GM21737 (cell line): ENCODE measurements around the gene FAT1.
"Not testable (repeated sequence)": the region's sequence is repeated elsewhere in the genome, so short reads cannot be mapped to it uniquely, and the experiment has no call there.

ENCODE experiments used
- ATAC-seq: cut with Tn5 transposase; IDR thresholded peaks from one replicate; pipeline ENCODE4 v1.9.1; 2021; ENCODE audit warnings: mild to moderate bottlenecking, moderate library complexity; ENCODE audit not compliant: unreplicated experiment

The FAT1 gene

DNA sequence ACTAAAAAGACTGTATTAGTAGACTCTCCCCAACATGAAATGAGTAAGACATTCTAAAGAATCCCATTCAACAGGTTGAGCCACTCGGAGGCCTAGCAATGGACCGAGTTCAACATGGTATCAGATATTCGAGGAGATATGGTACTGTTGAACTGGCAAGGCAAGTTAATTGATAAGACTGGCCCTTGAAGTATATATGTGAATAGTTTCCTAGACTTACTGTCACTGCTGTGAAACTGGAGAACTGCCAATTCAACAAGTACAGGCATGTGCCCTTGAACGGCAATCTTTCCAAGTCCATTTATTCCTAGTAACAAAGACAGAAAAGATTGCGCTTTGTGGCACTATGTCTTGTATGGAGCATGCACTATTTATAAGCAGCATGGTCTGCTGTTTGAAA lies 24.4 kb downstream of the FAT1 start:
- no peak for ATAC-seq

DNA sequence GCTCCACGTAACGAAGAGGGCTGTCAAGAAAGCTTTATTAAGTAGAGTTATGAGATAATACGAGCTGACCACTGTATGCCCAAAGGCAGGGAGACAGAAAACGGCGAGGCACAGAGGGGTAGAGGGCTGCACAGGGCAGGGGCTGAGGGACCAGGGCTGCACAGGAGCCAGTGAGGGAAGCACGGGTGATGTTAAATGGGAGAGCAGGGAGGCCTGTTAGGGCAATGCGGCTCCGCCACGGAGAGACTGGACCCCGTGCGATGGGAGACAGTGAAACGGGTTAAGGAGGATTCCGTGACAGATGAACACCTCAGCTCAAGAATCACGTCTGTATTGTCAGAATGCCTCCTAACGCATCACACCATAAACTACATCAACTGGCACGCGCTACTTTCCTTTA lies 25.1 kb downstream of the FAT1 start:
- no peak for ATAC-seq

DNA sequence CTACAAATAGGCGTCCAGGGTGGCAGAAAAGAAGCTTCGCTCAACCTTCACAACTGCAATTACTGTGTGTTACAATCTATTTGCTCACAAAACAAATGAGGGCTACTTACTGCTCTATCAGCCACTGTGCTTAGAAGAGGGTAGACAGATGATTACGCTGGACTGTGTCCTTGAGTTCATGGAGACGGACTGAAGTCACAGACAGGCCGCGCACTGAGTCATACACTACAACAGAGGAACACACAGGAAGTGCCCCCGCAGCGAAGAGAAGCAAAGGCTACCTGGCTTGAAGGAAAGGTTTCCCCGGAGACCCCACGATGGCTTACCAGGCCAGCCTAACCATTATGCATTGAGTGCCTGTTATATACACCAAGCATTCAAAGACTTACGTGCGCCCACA lies 25.6 kb downstream of the FAT1 start:
- ATAC-seq: no peak

DNA sequence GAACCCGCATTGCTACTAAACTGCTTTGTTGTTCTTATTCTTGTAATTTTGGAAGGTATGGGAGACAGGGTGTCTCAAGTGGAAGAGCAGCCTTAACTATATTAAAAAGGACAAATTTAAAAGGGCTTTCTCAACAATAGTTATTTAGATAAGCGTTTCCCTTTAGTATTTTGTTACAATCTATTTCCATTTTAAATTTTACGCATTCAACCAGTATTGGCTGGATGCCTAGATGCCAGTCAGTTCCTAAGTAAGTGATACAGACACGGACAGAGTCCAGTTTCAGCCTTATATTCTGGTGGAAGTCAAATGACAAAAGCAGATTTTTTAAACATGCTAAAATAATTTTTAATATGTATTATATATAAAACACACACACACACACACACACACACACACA lies 28.3 kb downstream of the FAT1 start:
- ATAC-seq: no peak

DNA sequence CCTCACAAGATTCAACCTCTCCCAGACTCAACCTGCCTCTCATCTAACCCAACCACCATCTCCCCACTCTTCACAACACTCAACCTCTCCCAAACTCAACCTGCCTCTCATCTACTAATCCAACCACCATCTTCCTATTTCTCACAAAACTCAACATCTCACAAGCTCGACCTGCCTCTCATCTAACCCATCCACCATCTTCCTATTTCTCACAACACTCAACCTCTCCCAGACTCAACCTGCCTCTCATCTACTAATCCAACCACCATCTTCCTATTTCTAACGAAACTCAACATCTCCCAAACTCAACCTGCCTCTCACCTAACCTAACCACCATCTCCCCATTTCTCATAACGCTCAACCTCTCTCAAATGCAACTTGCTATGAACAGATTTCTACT lies 29.8 kb downstream of the FAT1 start:
- ATAC-seq: no peak

DNA sequence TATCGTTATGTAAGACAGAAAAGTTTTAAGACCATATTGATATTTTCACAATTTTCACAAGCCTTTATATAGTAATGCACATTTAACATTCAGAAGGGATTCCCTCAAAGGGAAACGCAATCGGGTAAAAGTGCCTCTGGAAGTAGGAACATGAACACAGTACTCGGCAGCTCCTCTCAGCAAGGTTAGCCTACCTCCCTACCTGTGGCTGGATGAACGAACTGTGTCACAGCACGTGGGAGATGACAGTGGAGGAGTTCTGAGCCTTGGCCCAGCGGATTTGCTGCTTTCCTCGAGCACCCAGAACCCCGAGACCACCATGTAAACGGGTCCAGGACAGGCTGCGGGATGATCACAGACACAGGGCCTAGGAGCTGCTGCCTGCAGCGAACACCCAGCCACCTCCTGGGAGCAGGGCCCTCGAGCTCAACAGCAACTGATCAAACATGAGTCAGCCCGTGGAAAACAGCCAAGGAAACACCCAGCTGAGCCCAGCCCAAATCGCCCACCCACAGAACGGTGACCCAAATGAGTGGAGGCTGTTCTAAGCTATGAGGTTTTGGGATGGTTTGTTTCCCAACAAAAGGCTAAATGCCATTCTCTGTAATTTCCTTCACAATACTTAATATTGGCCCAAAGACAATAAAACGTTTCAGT lies 30.4 kb downstream of the FAT1 start:
- ATAC-seq: no peak

DNA sequence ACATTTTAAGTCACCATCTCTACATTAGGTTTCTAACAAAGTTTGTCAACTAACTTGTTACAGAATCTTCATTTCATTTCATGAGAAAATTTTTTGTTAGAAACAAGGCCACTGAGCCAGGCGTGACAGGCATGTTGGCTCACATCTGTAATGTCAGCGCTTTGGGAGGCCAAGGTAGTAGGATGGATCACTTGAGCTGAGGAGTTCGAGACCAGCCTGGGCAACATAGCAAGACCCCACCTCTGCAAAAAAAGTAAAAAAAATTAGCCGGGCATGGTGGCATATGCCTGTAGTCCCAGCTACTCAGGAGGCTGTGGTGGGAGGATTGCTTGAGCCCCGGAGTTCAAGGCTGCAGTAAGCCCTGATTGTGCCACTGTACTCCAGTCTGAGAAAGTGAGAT lies 32.3 kb downstream of the FAT1 start:
- ATAC-seq: no peak

DNA sequence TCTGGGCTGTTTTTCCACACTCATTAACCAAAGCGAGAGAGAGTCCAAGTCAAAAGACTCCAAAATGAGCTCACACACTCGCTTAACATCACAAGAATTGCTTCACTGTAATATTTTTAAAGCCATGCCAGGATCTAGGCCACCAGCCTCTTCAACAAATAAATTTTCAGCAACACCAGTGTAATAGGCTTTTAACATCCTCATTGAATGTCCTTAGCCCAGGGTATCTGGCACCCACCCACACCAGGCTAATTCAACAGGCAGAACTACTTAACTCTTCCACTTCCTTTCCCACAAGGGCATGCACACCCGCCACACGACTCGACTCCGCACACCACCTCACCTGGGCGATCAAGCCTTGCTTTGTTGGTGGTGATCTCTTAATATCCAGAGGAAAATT lies 34.2 kb downstream of the FAT1 start:
- ATAC-seq: no peak

DNA sequence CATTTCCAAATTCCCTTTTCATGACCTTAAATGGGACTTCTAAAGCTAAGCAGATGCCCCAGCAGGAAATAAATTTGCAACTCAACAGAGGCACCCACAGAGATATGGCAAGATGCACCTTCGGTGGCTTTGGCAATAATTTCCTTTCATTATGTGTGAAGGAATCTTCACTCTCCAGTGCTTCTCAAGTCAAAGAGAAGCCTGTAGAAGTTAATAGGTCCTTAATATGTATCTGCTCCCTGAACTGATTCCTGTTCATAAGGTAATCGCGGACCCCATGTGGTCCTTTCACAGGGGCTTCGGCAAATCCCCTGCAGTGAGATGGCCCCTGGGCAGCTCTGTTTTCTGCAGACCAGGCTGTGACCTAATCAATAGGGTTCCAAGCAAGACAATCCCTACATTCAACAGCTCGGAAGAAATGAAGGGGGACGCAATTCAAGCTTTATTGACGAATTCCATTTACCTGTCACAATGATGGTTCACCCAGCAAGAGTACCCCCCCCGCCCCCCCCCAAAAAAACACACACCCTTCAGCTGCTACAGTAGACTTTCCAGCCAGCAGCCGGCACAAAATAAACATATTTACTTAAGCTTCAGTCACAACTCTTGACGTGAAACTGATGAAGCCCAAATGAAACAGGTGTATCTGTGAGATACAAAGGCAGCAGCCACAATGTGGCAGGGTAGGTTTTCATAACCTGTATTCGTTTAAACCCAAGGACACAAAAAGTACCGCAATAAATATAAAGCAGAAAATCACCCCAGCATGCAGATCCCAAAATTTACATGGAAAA lies 35.3 kb downstream of the FAT1 start:
- ATAC-seq: no peak

DNA sequence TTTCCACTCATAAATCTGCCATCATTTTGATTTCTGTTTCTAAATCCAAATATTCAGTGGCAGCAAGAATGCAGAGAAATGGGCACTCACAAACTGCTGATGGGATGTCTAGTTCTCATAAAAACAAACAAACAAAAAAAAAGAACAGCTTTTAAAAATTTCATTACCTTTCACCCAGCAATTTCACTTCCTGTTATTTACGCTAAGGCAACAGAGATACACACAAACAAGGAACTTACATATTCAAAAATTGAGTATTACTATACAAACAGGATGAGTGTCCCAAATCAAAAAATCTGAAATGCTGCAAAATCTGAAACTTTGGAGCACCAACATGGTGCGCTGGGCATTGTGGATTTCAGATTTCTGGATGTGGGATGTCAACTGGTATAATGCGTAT lies 36.4 kb downstream of the FAT1 start:
- no peak for ATAC-seq

DNA sequence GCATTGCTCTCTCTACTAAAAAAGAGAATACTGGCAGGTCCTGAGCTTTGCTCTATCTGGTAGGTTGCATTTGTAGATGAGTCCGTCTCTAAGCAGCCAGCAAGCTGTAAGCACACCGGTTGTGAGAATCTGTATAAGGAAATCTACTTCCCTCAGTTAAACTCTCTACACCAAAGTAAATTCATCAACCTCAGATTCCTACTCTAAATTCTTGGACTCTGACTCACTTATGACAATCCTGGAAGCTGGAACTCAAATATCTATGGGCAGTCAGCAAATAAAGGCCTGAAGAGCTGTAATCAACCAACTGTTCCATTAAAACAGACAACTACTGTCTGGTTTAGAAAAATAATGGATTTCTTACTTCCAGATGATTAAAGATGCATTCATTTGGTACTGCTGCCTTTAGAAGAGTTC lies 37.9 kb downstream of the FAT1 start:
- no peak for ATAC-seq

DNA sequence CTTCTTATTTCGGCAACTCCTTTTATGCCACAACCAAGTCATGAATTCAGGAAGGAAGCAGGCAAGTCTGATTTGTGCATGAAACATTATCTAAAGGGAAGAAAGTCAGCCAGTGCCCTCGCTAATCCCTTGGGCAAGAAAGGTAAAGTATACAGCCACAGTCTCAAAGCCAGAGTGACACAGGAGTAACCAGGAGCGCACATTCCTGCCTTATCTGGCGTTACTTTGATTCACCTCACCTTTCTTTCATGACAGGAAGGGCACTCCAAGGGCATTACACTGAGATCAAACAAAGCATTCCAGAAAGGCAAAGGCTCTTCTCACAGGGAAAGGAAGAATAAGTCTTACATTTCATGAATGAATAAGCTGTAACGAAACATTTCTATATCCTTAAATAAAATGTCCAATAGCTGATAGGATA lies 38.8 kb downstream of the FAT1 start:
- no peak for ATAC-seq

DNA sequence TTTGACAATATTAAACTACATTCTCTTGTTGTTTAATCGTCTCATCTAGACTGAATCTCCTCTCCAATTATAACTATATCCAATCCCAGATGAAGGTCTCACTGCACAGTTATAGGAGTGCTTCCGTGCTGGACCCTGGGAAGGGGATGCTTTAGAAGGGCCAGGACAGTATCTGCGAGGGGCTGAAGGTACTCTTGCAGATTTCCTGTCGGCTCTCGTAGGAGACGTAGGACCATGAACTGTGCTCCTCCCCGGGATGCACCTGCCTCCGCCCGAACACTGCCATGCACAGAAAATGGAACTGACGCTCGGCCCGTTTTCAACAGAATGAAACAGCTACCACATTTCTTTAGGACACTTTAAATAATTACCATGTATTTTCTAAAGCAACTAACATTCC lies 39.4 kb downstream of the FAT1 start:
- ATAC-seq: no peak

DNA sequence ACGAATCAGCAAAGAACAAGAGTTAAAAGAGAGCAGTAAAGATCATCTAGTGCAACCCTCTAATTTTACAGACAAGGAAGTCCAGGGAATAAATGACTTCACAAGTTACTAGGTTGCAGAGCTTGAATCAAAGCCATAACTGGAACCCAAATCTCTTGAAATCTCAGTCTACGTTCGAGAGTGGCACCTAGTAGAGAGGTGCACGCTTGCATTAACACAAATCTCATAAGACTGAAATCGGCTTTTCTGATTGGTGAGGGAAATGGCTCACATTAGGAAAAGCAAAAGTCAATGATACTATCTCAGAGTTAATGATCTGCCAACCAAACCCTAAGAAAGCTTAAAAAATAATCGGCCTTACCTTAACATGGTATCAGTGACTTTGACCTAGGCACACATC lies 43.0 kb downstream of the FAT1 start:
- no peak for ATAC-seq

DNA sequence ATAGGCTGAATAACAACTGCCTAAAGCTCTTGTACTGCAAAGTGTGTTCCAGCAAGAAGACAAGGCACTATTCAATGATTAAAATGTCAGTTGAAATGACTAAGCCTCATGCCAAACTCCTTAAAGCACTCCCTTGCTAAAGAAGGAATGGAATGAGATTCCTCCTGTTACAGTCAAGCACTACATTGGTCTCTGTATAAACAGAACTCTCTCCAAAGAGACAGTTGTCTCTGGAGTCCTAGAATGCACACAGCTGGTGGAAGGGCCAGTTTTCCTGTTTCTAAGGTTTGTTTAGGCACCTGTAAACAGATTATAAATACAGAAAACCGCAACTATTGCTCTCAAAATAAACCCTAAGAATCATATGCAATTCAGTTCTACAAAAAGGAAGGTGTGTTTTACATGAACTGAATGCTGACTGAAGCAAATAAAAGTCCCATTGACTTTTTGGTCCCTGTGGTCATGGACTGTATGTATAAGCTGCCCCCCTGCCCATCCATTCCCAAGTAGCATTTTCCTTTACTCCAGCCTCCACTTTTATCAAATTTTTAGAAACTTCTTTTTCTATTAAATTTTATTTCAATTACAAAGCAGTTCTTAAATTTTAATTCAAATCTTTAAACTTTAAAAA lies 47.0 kb downstream of the FAT1 start:
- ATAC-seq: no peak

DNA sequence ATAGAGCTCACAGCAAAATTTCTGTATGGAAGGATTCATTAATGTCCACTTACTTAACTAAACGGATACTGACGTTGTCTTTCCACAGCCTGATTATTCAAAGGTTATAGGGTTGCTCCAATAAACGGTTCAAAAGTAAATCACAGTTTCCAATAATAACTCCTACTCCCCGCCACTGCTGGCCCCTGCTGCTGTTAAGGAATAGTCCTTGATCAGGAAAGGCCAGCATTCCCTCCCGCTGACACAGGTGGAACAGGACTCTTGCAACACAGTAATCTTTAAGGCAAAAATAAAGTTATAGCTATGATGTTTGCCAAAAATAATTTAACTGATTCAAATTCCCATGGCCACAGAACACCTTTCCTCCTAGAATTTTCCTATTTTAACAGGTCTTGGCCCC lies 53.9 kb downstream of the FAT1 start:
- no peak for ATAC-seq

DNA sequence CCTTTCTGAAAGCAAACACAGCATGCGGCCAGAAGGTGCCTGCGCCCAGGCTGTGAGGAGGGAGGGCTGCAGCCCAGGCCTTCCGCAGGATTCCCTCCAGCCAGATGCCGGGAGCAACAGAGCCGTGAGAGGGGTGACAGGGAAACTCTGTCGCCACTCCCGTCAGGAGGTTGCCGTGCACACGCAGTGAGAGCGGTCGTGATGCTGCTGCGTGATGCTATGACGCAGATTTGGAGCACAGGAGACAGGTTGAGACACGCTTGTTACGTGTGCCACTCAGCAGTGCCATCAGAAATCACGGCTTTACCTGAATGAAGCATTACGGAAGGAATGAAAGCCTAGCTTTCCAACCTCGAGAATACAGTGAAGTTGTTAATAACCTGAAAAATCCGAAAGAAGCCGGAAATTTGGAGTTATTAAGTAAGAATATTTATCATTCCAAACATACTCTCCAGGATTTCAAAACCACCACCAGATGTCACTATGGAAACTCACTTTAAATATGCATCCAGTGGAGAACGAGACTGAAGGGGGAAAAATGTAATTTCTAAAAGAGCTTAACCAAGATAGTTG lies 54.4 kb downstream of the FAT1 start:
- no peak for ATAC-seq

DNA sequence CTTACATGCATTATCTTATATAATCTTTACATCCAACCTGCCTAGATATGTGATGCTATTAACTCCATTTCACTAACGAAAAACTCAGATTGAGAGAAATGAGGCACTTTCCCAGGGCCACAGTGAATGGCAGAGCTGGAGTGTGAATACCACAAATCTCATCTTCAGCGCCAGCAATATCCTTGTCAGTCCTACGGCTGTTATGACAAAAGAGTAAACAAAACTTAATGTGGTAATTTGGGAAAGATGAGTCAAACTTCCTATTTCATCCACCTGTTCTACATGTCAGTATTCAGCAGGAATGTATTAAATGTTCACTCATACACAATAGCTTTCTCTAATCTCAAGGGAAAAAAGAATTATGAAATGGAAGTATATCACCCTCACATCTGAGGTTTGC lies 56.9 kb downstream of the FAT1 start:
- ATAC-seq: no peak

DNA sequence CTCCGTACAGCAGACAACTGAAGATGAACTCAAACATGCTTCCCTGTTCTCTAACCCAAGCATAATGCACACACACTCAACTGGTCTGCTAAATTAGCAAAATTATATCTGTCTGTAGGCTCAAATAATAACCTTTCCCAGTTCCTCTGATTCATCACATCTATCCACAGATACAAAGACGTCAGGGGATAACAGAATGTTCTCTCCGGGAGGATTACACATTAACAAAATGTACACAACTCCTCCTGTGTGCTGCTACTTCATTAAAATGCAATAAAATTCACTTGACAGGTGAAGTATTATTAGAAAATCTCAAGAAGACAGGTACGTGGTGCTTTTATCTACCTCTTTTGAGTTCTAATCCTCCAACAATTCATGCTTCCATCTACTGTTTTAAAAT lies 57.4 kb downstream of the FAT1 start:
- no peak for ATAC-seq

DNA sequence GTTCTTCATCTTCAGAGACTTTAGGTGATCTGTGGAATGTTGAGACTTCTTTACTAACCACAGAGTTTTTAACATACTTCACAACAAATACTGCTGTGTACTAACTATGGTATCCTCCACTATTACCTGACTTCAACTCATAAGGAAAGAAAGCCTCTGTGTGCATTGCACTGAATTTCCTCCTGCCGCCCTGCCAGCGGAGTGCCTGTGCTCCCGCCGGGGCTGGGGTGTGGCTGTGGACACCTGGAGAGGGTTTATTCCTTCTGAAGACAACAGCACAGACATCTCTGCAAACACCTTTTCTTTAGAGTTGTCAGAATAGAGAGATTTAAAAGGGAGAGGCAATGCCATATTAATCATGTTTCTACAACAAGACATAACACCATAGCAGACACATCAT lies 63.3 kb downstream of the FAT1 start:
- no peak for ATAC-seq

DNA sequence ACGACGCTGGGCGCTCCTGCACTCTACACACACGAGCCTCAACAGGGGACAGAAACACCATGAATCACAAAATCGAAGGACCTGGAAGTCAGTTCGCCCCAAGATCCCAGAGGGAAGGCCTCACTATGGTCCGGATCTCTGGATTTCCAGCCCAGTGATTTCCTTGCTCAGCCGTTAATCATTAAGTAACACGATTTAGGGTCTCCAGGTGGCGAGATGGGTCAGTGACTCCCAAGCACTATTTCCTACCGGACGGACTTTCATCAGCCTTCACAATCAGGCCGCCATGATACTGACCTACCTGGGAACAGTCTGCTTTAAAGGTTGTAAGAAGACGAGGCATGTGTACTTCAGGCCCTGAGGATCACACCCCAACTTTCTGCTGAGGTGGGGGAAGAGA lies 63.7 kb downstream of the FAT1 start:
- ATAC-seq: no peak

DNA sequence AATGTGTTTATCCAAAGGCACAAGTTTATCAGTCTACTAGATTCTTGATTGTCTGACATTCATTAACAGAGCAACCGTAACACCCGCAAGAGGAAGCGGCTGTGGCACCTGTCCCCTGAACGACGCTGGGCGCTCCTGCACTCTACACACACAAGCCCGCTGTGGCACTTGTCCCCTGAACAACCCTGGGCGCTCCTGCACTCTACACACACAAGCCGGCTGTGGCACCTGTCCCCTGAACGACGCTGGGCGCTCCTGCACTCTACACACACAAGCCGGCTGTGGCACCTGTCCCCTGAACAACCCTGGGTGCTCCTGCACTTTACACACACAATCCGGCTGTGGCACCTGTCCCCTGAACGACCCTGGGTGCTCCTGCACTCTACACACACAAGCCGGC lies 64.2 kb downstream of the FAT1 start:
- ATAC-seq: not testable (repeated sequence)
